HG02885 (cell line): ENCODE data around the gene OR2A5.
A peak's percentile ranks its signal among the peaks of the same experiment; 100 is the strongest.
"Not testable (repeated sequence)": the region's sequence is repeated elsewhere in the genome, so short reads cannot be mapped to it uniquely, and the experiment has no call there.

Experiments
- ATAC-seq: cut with Tn5 transposase; IDR thresholded peaks from one replicate; pipeline ENCODE4 v1.9.1; 2021; ENCODE audit warnings: mild to moderate bottlenecking; ENCODE audit not compliant: unreplicated experiment, poor library complexity

Gene OR2A5, protein sequence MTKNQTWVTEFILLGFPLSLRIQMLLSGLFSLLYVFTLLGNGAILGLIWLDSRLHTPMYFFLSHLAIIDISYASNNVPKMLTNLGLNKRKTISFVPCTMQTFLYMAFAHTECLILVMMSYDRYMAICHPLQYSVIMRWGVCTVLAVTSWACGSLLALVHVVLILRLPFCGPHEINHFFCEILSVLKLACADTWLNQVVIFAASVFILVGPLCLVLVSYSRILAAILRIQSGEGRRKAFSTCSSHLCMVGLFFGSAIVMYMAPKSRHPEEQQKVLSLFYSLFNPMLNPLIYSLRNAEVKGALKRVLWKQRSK

DNA sequence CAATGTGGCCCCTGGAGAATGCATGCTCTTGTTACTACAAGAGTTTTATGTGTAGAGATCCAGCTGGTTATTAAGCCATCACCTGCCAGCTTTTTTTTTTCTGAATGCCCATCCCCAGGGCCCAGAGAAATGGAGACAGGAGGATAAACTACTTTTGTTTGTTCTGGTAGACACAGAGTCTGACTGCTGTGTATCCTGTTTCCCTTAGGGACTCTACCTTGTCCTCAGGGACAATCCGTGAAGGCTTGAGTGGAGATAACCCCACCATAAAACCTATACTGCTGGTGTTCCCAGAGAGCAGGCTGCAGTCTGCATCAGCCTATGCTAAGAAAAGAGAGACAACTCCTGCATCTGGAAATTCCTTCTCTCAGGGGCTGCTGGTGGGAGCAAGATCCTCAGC is at the start of gene OR2A5:
Gene OR2A5, plus strand, starts transcription at position 301 of the 400 bp plus-strand sequence. CDS start 1,454 bp downstream, outside the sequence.
- ATAC-seq, result no peak

DNA sequence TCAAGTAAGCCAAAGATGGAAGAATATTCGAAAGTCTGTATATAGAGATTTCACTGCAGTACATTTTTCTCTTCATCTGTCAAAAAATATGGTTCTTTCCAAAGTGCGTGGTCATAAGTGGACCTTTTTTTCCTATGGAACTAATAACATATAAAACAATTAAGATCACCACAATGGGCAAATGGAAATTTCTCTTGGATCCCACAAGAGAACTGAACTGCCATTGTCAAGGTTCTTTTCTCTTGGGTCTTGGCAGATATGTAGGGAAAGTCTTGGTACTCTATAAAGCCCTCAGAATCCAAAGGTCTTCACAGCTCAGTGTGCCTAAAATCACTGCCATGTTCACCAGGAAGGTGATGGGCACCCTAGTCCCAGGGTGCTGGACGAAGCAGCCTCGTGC is 48.7 kb upstream of the OR2A5 start, which contains the start of gene OR6B1:
Gene OR6B1, plus strand, starts transcription at position 301 of the 400 bp plus-strand sequence. CDS start 3,677 bp downstream, outside the sequence.
- no peak for ATAC-seq

DNA sequence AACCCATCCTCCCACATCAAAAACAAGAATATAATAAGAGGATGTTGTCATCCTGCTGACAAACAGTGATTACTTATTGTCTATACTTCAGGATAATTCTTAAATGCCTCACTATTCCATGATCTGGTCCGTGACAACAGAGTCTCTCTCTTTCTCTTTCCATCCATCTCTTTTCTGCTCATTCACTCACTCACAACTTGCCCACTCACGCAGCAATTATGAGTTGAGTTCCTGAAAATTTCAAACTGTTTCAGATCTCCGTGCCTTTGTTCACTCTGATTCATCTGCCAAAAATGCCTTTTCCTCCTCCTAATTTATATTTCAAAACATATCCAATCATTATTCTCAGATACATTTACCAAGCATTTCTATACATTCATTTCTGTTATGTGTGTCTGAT is 47.2 kb upstream of the OR2A5 start:
- ATAC-seq, result no peak

DNA sequence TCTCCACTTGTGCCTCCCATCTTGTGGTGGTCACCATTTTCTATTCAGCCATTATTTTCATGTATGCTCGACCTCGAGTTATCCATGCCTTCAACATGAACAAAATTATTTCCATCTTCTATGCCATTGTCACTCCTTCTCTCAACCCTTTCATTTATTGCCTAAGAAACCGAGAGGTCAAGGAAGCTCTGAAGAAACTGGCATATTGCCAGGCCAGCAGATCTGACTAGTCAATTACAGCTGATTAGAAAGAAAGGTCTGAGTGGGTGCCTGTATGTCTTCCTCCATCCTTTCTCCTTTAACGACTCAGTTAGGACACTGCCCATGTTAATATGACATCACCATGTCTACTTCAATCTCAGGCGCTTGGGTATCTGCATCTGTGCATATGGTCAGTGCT is 44.0 kb upstream of the OR2A5 start:
- no peak for ATAC-seq

DNA sequence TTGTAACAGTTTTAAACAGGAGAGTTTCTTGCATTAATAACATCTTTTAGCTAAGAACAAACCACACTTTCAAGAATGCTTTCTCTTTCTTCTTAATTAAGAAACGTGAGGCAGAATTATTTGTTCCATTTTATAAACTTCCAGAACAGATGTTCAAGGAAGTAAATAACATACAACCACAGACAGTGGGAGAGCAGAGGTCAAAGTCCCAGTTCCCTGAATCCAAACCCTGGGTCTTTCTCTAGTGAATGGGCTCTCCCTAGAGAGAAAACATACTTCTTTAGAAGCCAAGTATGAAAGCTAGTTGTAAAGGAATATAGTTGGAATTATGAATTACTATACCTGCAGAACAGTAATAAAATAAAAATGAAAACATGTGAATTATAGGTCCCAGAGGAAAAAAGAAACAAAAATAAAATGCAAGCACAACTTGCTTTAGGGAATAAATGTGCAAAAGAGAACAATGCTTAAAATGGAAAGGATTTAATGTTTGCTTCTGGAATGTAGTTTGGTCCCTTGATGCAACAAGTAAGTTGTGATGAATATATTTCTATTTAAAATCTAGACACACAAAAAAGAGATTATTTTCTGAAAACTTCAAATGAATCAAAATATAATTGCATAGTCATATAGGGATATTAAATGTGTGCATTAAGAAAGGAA is 42.6 kb upstream of the OR2A5 start:
- no peak for ATAC-seq

DNA sequence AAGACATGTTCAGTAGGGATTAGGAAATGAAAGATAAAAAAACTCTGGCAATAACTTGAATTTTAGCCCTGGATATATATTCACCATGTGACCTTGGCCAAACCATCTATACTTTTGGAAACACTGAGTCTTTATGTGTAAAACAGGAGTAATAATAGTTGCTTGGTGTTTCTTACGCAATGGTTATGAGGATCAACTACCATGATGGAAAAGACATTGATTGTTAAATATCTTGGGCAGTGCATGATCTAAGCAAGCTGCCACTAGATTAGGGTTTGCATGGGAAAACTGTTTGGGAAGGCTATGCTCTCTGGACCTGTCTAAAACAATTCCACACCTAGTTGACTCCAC is 42.1 kb upstream of the OR2A5 start:
- no peak for ATAC-seq

DNA sequence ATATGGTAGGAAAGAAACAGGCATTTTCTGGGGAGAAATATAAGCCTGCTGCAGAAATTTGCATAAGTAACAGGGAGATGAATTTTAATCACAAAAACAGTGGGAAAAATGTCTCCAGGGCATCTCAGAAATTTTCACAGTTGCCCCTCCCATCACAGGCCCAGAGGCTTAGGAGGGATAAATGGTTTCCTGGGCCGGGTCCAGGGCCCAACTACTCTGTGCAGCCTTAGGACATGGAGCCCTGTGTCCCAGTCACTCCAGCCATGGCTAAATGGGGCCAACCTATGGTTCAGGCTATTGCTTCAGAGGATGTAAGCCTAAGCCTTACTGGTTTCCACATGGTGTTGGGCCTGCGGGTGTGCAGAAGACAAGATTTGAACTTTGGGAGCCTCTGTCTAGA is 39.4 kb upstream of the OR2A5 start:
- ATAC-seq, result no peak

DNA sequence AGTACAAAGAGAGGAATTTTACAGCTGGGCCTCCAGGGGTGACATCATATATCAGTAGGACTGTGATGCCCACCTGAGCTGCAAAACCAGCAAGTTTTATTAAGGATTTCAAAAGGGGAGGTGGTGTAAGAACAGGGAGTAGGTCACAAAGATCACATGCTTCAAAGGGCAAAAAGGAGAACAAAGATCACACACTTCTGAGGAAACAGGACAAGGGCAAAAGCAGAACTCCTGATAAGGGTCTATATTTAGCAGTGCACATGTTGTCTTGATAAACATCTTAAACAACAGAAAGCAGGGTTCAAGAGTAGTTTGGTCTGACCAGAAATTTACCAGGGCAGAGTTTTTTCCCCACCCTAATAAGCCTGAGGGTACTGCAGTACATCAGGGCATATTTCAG is 38.7 kb upstream of the OR2A5 start:
- ATAC-seq, result not testable (repeated sequence)

DNA sequence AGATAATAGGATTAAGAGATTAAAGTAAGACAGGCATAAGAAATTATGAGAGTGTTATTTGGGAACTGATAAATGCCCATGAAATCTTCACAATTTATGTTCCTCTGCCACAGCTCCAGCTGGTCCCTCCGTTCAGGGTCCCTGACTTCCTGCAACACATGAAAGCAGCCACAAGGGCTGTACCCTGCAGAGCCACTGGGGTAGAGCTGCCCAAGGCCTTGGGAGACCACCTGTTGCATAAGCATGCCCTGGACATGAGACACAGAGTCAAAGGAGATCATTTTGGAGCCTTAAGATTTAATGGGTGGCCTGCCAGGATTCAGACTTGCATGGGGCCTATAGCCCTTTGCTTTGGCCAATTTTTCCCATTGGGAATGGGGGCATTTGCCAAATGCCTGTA is 37.9 kb upstream of the OR2A5 start:
- ATAC-seq, result not testable (repeated sequence)

DNA sequence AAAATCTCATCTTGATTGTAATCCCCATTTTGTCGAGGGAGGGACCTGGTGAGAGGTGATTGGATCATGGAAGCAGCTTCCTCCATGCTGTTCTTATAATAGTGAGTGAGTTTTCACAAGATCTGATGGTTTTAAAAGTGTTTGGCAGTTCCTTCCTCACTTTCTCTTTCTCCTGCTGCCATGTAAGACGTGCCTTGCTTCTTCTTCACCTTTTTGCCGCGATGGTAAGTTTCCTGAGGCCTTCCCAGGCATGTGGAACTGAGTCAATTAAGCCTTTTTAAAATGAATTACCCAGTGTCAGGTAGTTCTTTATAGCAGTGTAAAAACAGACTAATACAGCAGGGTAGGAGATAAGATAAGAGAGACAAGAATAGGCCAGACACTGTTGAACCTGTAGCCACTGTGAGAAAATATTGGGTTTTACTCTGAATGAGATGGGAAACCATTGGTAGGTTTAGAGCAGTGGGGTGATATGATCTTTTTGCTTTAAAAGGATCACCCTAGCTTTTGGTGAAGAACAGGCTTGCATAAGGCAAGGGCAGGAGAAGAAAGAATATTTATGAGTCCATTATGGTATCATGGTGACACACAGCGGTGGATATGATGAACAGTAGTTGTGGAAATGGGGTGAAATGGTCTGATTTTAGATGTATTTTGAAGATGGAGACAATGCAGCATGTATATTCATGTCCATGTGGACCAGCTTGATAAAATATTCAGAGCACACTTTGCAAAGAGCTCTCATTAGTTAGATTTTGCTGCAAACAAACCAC is 37.1 kb upstream of the OR2A5 start:
- no peak for ATAC-seq

DNA sequence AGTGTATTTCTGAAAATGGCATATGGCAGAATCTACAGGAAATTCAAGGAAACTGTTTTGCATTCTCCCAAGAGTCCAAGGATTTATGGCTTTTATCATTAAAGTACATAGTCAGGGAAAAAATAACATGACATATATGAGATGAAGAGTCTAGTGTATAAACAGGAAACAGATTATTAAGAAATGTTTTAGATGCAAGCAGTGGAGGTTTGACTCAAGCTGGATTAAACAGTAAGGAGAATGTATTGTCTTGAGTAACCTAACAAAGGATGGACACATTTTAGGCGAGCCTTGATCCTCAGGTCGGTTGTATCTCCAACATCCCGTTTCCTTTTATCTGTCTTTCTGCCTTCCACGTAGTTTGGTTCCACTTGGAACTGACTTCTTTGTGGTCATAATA is 30.7 kb upstream of the OR2A5 start:
- no peak for ATAC-seq

DNA sequence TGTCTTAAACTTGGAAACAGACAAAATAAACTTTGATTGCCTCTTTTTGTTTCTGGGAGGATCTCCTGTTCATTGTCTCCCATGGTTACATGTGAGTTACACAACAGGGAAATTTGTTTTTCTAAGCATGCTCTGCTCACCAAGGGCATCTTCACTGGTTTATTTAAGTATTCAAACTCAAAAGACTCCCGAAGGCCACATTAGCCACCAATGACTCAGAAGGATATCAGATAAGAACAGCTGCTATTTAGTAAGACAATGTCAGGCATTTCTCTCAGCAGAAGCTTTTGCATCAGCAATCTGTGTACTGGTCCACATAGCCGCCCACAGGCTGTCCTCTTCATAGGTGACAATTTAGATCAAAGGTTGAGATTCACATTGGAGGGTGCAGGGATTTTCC is 29.3 kb upstream of the OR2A5 start:
- peak; percentile 64 for ATAC-seq

DNA sequence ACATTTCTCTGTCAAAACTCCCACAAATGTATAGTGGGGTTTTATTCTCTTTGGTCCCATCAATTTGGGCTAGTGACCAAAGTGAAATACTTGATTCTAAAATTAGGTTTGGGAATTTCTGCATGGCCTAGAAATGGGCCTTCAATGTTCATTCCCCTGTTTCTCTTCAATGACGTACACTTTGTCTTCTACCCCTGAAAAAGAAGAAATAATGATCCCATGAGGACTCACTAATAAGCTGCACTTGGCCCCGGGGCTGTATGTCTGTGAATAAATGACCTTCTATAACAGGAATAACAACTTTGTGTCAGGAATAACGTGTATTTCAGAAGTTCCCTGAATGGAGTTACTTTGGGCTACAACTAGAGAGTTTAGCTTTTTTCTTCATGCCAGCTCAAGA is 28.4 kb upstream of the OR2A5 start:
- ATAC-seq, result no peak

DNA sequence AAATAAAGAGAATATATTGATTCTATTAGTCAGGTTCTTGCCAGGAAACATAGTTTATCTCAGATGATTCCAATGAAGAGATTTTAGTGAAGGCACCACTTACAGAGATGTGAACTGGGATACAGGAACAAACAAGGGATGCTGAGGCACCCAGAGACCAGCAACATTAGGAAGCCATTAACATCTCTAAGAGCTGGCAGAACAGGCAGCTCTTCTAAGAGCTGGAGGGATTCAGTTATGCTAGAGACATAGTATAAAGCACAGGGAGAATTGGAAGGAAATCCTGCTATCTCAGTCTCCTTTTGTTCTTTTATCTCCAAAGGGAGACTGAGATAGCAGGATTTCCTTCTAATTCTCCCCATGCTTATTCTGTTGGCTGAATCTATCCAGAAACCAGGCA is 26.6 kb upstream of the OR2A5 start:
- ATAC-seq, result no peak

DNA sequence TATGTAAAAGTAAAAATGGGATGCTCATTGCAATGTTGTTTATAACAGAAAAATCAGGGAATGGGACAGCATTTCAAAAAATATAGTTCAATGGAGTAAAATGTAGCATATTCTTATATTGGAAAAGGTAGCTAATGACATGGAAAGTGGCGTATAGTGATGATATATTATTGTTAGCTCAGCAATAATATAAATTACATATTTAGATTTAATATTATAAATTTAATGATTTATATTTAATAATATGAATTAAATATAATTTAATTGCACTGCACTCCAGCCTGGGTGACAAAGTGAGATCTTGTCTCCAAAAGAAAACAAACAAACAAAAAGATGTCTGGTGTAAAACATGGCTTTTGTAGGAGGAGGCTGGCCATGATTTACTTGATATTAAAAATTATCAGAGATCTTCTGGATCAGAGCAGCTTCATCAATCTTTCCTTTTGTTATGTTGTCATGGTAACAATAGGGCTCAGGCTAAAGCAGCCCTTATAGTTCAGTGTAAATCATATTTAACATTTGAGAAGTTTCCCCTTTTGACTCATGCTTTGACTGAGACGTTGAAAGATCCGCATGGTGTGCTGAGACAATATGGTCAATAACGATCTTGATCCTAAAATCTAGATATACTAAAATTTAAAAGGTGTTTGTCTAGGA is 25.4 kb upstream of the OR2A5 start:
- no peak for ATAC-seq

DNA sequence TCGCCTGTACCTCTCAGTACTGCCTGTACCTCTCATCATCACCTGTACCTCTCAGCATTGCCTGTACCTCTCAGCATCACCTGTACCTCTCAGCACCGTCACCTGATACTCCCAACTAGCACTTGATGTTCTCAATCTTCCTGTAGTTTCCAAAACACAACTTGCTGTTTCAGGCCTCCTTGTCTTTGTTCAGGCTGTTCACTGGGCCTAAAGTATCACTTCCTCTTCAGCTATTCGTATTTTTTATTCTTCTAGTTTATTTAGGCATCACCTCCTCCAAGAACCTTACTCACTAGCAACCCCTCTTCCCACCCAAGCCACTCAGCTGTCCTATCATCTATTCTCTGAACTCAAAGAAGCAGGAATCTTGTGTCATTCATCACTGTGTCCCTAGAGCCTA is 24.5 kb upstream of the OR2A5 start:
- ATAC-seq, result no peak

DNA sequence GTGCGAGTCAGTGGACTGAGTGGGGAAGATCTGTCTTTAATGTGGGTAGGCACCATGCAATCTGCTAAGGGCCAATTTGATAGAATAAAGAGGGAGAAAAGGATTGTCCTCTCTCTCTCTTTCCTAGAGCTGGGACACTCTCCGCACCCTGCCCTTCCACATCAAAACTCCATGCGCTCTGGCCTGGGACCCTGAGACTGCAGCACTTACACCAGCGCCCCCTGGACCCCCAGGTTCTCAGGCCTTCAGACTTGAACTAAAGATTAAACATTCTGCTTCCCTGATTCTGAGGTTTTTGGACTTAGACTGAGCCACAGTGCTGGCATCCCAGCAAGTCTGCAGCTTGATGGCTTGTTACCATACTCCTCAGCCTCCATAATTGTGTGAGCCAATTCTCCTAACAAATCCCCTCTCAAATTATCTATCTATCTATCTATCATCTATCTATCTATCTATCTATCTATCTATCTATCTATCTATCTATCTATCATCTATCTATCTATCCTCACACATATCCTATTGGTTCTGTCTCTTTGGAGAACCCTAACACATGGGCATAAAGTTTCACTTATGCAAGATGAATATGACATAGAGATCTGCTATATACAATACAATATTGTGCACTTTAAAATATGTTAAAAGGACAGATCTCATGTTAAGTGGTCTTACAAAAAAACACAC is 22.4 kb upstream of the OR2A5 start:
- no peak for ATAC-seq

DNA sequence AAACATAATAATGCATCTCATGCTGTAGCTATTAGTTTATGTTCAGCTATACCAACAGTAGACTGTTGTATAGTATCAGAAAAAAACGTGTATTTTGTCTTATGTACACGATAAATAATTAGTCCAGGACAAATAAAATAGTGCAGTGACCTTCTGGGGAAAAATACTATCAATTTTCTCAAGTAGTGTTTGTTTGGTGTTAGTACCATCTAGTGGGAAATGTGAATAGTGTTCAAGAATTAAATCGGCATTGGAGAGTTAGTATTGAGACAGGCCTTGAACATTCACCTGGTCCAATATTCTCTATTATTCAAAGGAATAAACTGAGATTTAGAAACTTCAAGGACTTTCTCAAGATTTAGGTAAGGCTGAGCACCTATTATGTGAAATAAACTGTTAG is 21.7 kb upstream of the OR2A5 start:
- no peak for ATAC-seq

DNA sequence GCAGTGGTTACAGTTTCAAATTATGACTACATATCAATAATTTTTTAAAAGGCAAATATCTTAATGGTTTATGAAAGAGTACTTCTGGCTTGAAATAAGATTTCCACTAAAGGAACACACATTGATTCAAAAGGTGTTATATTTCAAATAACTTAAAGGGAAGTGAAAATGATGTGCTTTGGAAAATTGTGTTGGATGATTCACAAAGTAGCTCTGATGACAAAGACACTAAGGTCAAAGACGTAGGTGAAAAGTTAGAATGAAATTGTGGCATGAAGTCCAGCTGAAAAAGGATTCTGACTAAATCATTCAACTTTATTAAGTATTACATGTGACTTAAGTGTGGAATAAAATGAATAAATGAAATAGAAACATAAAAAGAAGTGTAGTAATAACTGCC is 20.8 kb upstream of the OR2A5 start:
- ATAC-seq, result peak; percentile 61

DNA sequence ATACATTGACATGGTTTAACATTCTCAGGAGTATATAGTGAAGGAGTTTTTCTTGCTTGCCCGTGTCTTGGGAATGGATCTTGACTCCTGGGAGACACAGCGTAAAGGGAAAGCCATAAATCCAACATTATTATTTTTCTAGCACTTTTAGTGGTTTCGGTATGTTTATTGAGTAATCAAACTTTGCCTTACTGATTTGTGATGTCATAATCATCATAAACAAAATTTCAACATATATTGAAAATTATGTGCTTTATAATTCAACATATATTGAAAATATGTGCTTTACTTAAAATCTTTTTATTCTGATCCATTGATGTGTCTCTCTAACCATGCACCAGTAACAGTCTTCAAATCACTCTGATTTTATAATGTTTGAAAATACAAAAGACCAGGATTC is 20.2 kb upstream of the OR2A5 start:
- no peak for ATAC-seq
